GM18858 (cell line): ENCODE measurements around the gene PSAPL1.

Source experiments
- ATAC-seq: cut with Tn5 transposase; IDR thresholded peaks from one replicate; pipeline ENCODE4 v1.9.1; 2021; ENCODE audit not compliant: unreplicated experiment

PSAPL1 gene

DNA sequence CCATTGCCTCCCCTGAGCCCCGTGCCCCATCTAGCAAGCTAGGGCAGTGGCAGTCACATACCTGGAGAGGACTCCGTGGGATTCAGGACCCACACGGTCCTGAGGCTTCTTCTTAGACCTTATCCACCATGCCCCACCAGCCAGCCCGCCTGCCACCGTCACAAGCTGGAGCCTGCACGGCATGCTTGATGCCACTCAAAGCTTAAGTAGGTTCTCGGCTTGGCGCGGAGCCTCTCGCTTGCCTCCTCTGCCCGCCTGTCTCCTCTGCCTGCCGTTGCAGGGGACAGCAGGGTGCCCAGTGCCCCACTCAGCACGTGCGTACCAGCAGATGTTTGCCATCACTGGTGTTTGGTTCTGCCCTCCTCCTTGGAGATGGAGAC lies 14.1 kb downstream of the PSAPL1 start:
- ATAC-seq: no peak

GRCh38 chr4:7419961-7420660 lies 14.6 kb downstream of the PSAPL1 start:
- no peak for ATAC-seq

- no peak for ATAC-seq
Measured at GRCh38 chr4:7418131-7418943, 16.4 kb downstream of the PSAPL1 start.

DNA sequence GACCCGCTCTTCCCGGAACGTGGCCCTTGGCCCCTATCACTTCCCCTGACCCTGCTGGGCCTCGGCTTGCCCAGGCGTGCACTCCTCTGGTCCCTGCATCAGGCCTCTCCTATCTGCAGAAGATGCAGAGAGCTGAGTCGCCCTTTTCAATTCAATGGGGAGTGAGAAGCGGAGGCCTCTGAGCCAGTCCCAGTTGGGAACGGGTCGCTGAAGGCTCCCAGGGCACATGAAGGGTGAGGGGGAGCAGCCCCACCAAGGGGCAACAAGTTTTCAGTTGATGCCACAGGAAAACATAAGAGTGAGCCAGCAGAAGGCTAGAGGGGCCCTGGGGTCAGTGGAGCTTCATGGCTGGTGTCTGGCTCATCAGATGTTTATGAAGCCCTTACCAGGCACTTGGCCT lies 17.1 kb downstream of the PSAPL1 start:
- ATAC-seq: no peak

- no peak for ATAC-seq
Measured at GRCh38 chr4:7416745-7417432, 17.8 kb downstream of the PSAPL1 start.

DNA sequence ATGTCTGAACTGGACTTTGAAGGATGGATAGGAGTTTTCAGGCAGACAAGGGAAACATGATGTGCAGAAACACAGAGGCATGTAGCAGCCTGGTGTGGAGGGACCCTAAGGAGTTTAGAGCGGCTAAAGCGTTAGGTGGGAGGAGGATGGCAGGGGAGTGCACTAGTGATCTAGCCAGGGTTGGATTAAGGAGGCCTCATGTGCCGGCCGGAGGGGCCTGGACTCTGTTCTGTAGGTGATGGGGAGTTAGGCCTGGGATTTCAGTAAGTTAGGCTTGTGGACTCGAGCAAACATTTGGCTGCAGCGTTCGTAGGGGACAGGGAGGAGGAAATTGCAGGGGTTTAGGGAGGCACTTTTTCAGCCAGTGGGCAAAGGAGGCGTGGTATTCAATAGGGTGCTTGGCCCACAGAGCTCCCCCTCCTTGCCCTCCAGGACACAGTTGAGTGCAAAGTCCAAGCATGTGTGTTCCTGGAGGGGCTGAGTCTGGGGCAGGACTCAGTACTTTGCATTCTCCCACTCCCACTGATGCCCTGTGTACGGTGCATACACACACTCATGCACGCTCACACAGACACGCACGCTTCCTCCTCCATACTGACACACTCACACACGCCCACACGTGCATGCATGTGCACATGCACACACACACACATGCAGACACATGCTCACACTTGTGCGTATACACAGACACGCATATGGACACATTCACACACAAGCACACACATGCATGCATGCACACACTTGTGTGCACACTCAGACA lies 18.6 kb downstream of the PSAPL1 start:
- ATAC-seq: no peak

- no peak for ATAC-seq
Measured at GRCh38 chr4:7414736-7415510, 19.8 kb downstream of the PSAPL1 start.

- no peak for ATAC-seq
Measured at GRCh38 chr4:7414046-7414445, 20.7 kb downstream of the PSAPL1 start.

DNA sequence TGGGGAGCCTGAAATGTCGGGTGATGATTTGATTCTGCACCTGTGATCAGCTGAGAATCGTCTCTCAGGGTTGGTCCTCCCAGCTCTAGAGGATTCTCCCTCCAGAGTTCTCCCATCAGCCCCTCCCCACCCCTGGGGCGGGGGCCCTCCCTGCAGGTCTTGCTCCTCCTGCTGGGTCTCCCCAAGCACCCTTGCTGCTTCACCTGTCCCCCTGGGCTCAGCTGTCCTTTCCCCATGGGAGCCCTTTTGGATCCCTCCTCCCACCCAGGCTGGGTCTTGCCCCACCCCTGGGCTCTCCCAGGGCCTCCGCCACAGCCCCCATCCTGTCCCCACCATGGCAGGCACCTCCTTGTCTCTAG lies 22.2 kb downstream of the PSAPL1 start:
- ATAC-seq: no peak

GRCh38 chr4:7411896-7412553 lies 22.7 kb downstream of the PSAPL1 start:
- ATAC-seq: no peak

GRCh38 chr4:7411491-7411890 lies 23.2 kb downstream of the PSAPL1 start:
- ATAC-seq: no peak

GRCh38 chr4:7410446-7410845 lies 24.3 kb downstream of the PSAPL1 start:
- ATAC-seq: no peak

- ATAC-seq: no peak
Measured at GRCh38 chr4:7408166-7408565, 26.6 kb downstream of the PSAPL1 start.

- no peak for ATAC-seq
Measured at GRCh38 chr4:7403001-7403400, 31.7 kb downstream of the PSAPL1 start.

DNA sequence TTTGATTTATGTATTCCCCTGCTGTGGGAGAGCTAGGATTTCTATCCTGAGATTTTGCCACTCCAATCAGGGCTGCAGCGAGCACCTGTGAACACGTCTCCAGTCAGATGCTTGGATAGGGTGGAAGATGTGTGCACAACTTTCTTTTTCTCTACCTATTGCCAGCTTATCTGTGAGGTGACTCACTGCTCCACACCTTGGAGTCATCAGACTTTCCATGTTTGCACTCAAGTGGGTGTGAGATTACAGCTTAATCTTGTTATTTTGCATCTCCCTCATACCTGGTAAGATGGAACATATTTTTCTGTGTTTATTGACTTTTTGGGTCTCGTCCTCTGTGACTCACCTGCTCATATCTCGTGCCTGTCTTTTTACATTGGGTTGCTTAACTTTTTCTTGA lies 32.2 kb downstream of the PSAPL1 start:
- no peak for ATAC-seq

GRCh38 chr4:7400671-7401298 lies 33.9 kb downstream of the PSAPL1 start:
- no peak for ATAC-seq

GRCh38 chr4:7399440-7400234 lies 35.1 kb downstream of the PSAPL1 start:
- no peak for ATAC-seq

DNA sequence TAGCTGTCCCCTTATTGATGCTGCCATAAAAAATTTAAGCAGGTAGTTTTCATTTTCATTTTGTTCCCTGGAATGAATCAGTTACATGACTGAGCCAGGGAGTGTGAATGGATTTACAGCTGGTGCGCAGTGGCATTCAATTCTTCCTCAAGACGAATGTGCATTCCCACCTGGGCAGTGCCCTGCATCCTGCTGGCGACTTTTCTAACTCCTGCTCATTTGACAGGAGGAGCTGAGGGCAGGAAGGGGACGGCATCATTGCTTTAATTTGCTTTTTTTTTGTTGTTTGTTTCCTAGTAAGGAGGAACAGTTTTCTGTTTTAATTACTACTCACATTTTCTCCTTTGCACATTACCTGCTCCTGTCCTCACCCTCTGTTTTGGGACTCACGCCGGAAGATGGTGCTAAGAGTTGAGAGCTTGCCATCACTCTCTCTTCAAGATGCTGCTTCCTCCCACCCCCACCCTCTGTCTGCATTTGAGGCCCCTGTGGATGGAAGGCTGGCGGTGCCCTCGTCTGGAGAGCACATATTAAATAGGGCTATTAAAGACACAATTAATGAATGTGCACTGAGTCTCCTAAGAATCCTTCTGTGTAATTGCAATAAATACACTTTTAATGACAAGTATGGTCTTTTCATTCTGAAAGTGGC lies 35.8 kb downstream of the PSAPL1 start:
- no peak for ATAC-seq
